Neural cell (in vitro differentiated cells): Measurements from ENCODE around the gene PLXDC1. TPM values are rescaled to one million over a fixed set of nuclear protein-coding genes. Genes with fewer than 3 reads are reported as not detected.

Source experiments
- H2AFZ ChIP-seq: fragments of 200-600, 300-800 bp; sonication (generic), shearing (Covaris generic); 2 replicates; pipeline ENCODE4 v1.6.0; 2014; ENCODE audit warnings: low read depth, mild to moderate bottlenecking, antibody characterized with exemption, low read length, moderate library complexity
- H3F3A ChIP-seq: fragments of 200-600 bp; shearing (Covaris generic); 2 replicates; pipeline ENCODE4 v1.6.1; 2016; ENCODE audit warnings: mild to moderate bottlenecking, moderate library complexity, mixed read lengths, antibody characterized with exemption, low read length; ENCODE audit not compliant: insufficient read depth, poor library complexity, severe bottlenecking
- H3K27ac ChIP-seq: fragments of 200-600, 300-800 bp; sonication (generic), shearing (Covaris generic); 2 replicates; pipeline ENCODE4 v1.5.1; 2014; ENCODE audit warnings: mild to moderate bottlenecking, low read length, moderate library complexity
- H3K27me3 ChIP-seq: fragments of 300-800, 200-600 bp; sonication (generic), shearing (Covaris generic); 2 replicates; pipeline ENCODE4 v1.6.0; 2014; ENCODE audit warnings: mild to moderate bottlenecking, low read depth, low read length, moderate library complexity; ENCODE audit not compliant: insufficient read depth
- H3K36me3 ChIP-seq: fragments of 300-800, 200-600 bp; sonication (generic), shearing (Covaris generic); 2 replicates; pipeline ENCODE4 v1.5.1; 2014; ENCODE audit warnings: mild to moderate bottlenecking, antibody characterized with exemption, low read length, moderate library complexity; ENCODE audit not compliant: insufficient read depth
- H3K4me2 ChIP-seq: fragments of 300-800, 200-600 bp; sonication (generic), shearing (Covaris generic); 2 replicates; pipeline ENCODE4 v1.6.0; 2014; ENCODE audit warnings: mild to moderate bottlenecking, low read length
- H3K4me3 ChIP-seq: fragments of 300-800, 200-600 bp; sonication (generic), shearing (Covaris generic); 2 replicates; pipeline ENCODE4 v1.5.1; 2014; ENCODE audit warnings: mild to moderate bottlenecking, low read length, moderate library complexity
- H3K79me2 ChIP-seq: fragments of 200-600 bp; shearing (Covaris generic); replicated peaks from 2 replicates; pipeline ENCODE4 v1.6.0; 2014; ENCODE audit warnings: mild to moderate bottlenecking, low read length, moderate library complexity; ENCODE audit not compliant: insufficient read depth
- H3K9ac ChIP-seq: fragments of 300-800, 200-600 bp; sonication (generic), shearing (Covaris generic); 2 replicates; pipeline ENCODE4 v1.6.1; 2016; ENCODE audit warnings: mild to moderate bottlenecking, low read length, mixed read lengths
- H3K9me2 ChIP-seq: fragments of 200-600 bp; shearing (Covaris generic); 2 replicates; pipeline ENCODE4 v1.6.1; 2016; ENCODE audit warnings: mild to moderate bottlenecking, low read length, mixed read lengths; ENCODE audit not compliant: insufficient read depth
- H3K9me3 ChIP-seq: fragments of 200-600, 300-800 bp; sonication (generic), shearing (Covaris generic); 2 replicates; pipeline ENCODE4 v1.6.1; 2016; ENCODE audit warnings: mild to moderate bottlenecking, mixed run types, low read length, moderate library complexity, mixed read lengths
- H4K20me1 ChIP-seq: fragments of 200-600 bp; shearing (Covaris generic); 2 replicates; pipeline ENCODE4 v1.6.1; 2016; ENCODE audit warnings: mild to moderate bottlenecking, mixed run types; ENCODE audit not compliant: insufficient read depth
- EP300 ChIP-seq: fragments of 450-650 bp; conservative IDR thresholded peaks from 2 replicates; pipeline ENCODE4 v1.6.1; 2014; ENCODE audit warnings: antibody characterized with exemption, mild to moderate bottlenecking, moderate library complexity; ENCODE audit not compliant: poor library complexity, severe bottlenecking
- EZH2 ChIP-seq: fragments of 200-600, 300-800 bp; shearing (Covaris generic), sonication (generic); IDR thresholded peaks from 2 replicates; pipeline ENCODE4 v1.6.1; 2014; ENCODE audit warnings: antibody characterized with exemption, low read length, borderline replicate concordance, mild to moderate bottlenecking; ENCODE audit not compliant: insufficient read depth, poor library complexity, severe bottlenecking
- MXI1 ChIP-seq: fragments of 450-650 bp; conservative IDR thresholded peaks from 2 replicates; pipeline ENCODE4 v1.6.1; 2014; ENCODE audit warnings: antibody characterized with exemption, mild to moderate bottlenecking; ENCODE audit not compliant: poor library complexity, severe bottlenecking
- POLR2AphosphoS5 ChIP-seq: IDR thresholded peaks from 2 replicates; pipeline ENCODE4 v1.6.1; 2012
- REST ChIP-seq: IDR thresholded peaks from 2 replicates; pipeline ENCODE4 v1.6.1; 2012; ENCODE audit warnings: borderline replicate concordance
- TAF1 ChIP-seq: IDR thresholded peaks from 2 replicates; pipeline ENCODE4 v1.6.1; 2012; ENCODE audit warnings: low read depth
- polyA plus RNA-seq: library from polyadenylated mRNA; depleted of rRNA; stranded (reverse); fragments of >200 nt; gene quantifications from 2 replicates; pipeline ENCODE4 v1.2.3, GENCODE V29; 2014

PLXDC1 gene
- polyA plus RNA-seq, 1 donor from 2014 or later, result 10.0 TPM

GRCh38 chr17:39155654-39156053 is 4.2 kb upstream of the PLXDC1 start:
- H3F3A ChIP-seq, result no peaks in the 10 kb centered on the region
- TF ChIP-seq POLR2AphosphoS5, result no peak
- no peak for TF ChIP-seq TAF1
- TF ChIP-seq MXI1, result no peak
- TF ChIP-seq REST, result no peak
- TF ChIP-seq EP300, result no peak
- TF ChIP-seq EZH2, result no peak
- no peak overlapping the region for H3K4me3 ChIP-seq
- H3K36me3 ChIP-seq, result no peaks in the 10 kb centered on the region
- H3K4me2 ChIP-seq, result no peak overlapping the region
- H3K27ac ChIP-seq, result no peak overlapping the region
- H3K9me3 ChIP-seq, result no peaks in the 10 kb centered on the region
- no peak overlapping the region for H2AFZ ChIP-seq
- no peaks in the 10 kb centered on the region for H4K20me1 ChIP-seq
- H3K9ac ChIP-seq, result no peak overlapping the region
- no peaks in the 10 kb centered on the region for H3K9me2 ChIP-seq
- H3K79me2 ChIP-seq, result no peaks in the 10 kb centered on the region
- H3K27me3 ChIP-seq, result peaks cover 7% of the 10 kb centered on the region

DNA sequence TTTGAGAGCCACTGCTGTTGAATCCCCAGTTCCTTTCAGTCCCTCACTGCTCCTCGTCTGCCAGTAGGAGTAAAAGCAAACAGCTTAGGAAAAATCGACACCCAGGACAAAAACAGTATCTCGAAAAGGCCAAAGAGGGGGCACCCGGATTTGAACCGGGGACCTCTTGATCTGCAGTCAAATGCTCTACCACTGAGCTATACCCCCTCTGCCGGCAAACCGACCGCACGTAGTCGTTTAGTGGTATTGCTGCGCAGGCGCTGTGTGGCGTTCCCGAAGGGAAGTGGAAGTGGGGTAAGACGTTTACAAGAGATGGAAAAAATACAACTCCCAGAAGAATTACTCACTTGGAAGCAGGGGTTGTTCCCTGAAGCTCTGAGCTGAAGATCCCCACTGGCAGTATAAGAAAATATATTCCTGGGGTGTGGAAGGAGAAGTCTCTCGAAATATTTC is 2.2 kb upstream of the PLXDC1 start:
- Histone ChIP-seq H3F3A (no peaks in the 10 kb centered on the region), H3K27ac (peak overlapping the region; percentile 62), H3K79me2 (no peaks in the 10 kb centered on the region), H3K36me3 (no peaks in the 10 kb centered on the region), H3K9ac (peak overlapping the region; percentile 72), H3K4me3 (peak overlapping the region; percentile 97), H3K9me3 (no peaks in the 10 kb centered on the region), H3K9me2 (no peaks in the 10 kb centered on the region), H3K27me3 (peaks cover 17% of the 10 kb centered on the region), H2AFZ (no peak overlapping the region), H4K20me1 (no peaks in the 10 kb centered on the region), H3K4me2 (peak overlapping the region; percentile 46)
- TF ChIP-seq TAF1 (no peak), REST (peak; percentile 21), EP300 (peak; percentile 17)
